ENCODE data around the gene TH.

DNA sequence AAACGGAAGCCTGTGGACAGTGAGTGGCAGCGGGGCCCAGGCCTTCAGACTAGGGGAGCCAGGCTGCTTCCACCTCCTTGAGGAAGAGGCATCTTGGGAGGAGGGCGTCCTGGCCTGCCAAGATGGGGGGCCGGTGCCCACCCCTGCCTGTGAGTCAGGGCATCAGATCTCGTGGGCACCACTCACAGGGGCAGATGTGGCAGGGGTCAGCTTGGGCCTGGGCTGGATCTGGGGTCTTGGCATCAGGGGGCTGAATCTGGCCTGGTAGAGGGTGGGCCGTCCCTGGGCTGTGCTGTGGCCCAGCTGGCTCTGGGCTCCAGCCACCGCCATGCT lies 24.1 kb upstream of the TH start:
- TF ChIP-seq, protein P1, sequence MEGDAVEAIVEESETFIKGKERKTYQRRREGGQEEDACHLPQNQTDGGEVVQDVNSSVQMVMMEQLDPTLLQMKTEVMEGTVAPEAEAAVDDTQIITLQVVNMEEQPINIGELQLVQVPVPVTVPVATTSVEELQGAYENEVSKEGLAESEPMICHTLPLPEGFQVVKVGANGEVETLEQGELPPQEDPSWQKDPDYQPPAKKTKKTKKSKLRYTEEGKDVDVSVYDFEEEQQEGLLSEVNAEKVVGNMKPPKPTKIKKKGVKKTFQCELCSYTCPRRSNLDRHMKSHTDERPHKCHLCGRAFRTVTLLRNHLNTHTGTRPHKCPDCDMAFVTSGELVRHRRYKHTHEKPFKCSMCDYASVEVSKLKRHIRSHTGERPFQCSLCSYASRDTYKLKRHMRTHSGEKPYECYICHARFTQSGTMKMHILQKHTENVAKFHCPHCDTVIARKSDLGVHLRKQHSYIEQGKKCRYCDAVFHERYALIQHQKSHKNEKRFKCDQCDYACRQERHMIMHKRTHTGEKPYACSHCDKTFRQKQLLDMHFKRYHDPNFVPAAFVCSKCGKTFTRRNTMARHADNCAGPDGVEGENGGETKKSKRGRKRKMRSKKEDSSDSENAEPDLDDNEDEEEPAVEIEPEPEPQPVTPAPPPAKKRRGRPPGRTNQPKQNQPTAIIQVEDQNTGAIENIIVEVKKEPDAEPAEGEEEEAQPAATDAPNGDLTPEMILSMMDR (IDR thresholded peaks at IDR 0.05; ENCODE audit: control extremely low read depth in 1 of 3, insufficient read depth in 1 of 3, low read depth in 1 of 3, low read length in 3 of 3): no peak
- no peak for TF ChIP-seq POLR2A (IDR thresholded peaks at IDR 0.05; ENCODE audit: control extremely low read depth in 1 of 2, low read depth in 2 of 2, low read length in 2 of 2)
